Stimulated activated CD8-positive, alpha-beta memory T cell treated with anti-CD3 and anti-CD28 coated beads, Interleukin-7, amount 100 ng/mL, for 24 hours (primary cell): ENCODE data around the gene FAM47E.
"Not testable (repeated sequence)": the region's sequence is repeated elsewhere in the genome, so short reads cannot be mapped to it uniquely, and the experiment has no call there.

Experiments
- DNase-seq: peaks from one replicate; pipeline ENCODE4 v3.0.0-alpha.2; 2020; ENCODE audit warnings: low read depth

The FAM47E gene

DNA sequence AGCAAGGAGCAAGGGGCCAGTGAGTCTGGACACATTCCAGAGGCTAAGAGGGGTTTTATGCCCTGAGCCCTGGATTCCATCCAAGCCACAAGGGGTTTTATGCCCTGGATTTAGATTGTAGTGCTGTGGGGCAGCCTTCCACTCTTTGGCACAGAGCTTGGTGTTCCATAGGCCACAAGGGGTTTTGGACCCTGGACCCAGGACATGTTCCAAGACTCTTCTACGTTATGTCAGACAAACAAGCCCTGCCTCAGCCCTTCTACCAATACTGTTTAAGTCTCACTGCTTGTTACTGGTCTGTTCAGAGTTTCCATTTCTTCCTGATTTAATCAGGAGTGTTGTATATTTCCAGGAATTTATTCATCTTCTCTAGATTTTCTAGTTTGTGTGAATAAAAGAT lies 25.1 kb upstream of the FAM47E start:
- no peak for DNase-seq

DNA sequence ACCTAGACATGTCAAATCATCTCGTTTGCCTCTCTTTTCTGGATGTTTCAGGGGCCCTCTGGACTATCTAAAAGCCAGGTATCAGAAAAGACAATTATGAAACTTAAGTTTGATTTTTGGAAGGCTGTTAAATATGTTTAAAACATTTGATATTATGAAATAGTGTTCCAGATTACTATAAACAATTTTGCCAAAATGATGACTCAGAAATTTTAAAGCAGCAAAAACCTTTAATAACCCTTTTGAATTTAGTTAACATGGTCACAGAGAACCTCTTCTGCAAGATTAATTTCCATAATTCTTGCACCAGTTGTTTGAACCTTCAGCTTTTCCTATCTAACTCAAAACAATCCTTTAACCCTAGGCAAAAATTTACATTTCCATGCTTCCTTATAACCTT lies 18.8 kb upstream of the FAM47E start:
- no peak for DNase-seq

DNA sequence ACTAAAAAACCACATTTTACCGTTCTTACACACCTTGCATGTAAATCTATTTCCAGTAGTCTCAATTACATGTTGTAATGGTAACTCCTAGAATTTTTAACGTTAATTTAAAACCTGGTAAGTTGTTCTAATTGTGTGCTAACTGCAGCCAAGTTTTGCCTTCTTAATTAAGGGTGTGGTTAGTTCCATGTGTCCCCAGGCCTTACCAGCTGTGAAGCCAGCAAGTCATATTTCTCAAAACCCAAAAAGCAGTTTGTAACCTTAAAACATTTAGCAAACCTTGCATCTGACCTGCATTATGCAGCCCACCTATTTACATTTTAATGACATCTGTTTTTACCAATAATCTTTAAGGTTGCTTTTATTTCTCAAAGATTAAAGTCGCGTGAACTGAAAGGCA lies 18.4 kb upstream of the FAM47E start:
- DNase-seq, result no peak

DNA sequence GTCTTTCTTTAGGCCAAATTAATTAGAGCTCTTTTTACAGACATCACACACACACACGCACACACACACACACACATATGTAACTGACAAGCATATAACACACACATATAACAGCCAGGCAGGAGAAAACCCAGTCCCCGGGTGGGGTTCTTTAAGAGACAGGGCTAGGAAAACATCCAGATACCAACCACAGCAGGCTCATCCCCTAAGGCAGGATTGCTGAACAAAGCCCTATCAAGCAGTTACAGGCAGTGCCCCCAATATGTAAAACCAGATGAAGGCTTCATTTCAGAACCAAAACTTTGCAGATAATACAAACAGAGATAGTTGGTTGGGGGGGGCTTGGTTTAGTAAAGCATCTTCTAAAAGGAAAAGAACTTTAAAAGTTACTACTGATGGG lies 18.0 kb upstream of the FAM47E start:
- DNase-seq, result no peak

DNA sequence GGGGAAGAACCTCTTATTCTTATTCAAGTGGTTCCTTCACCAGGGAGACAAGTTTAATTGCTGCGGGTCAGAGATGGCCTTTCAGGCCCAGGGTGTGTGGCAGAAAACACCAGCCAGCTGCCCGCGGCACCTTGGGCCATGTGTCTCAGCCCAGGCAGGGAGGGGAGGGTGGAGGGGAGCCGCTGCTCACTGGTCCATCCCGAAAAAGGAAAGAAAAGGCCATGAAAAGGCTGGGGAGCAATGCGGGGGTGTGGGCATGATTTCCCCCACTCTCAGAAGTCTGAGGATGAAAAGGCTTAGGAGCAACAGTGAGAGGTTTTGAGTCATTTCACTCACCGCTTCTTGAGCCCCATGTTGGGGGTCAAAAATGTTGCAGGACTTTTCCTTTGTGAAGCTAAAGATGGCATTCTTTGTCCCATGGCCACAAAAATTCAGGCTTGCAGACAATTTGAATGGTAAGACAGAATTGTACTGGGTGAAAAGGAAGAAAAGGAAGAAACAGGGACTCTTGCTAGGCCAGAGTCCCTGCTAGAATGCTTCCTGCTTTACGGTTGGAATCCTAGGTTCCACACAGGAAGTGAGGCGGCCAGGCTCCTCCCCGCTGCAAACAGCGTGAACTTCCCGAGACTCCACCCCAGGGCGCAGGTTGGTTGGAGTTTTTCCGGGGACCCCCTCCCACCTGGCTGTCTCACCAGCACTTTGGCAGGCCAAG lies 17.4 kb upstream of the FAM47E start:
- no peak for DNase-seq

DNA sequence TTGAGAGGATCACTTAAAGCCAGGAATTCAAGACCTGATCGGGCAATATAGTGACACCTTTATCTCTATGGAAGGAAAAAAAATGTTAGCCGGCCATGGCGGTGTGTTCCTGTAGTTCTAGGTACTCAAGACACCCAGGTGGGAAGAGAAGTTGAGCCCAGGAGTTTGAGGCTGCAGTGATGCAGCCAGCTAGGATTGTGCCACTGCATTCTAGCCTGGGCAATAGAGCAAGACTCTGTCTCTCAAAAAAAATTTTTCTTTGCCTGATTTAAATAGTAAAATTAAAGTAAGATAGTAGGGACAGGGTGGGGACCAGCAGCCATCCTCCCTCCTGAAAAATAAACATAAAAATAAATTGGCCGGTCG lies 16.9 kb upstream of the FAM47E start:
- no peak for DNase-seq

DNA sequence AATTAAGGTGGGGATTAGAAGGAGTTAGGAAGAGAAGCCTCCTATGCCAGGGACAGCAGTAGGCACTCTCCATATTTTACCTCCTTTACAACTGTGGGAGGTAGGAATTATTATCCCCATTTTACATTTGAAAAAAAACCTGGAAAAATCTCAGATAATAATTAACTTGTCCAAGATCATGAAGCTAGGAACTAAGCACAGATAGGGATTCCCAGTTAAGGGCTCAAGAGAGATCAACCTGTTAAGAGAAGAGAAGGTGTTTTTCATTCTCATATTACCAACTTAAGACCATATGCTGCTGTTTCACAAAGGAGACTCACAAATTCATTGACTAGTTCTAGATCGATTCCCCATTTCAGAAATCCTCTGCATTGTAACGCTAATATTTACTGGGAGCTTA lies 16.1 kb upstream of the FAM47E start:
- DNase-seq, result no peak

DNA sequence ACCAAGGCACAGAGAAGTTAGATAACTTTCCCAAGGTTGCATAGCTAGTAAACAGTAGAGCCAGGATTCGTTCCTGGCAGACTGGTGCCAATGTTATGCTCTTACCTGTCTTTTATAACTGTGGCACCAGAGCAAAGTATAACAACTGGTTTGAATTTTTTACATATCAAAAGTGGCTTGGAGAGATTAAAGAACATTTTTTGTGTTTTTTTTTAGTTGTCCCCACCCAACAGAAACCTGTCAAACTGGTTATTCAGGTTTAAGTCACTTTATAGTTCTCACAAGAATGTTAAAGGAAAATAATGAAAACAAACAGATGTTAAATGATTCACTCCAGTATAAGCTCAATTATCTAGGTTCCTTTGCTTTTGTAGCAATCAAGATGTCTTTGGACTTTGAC lies 15.6 kb upstream of the FAM47E start:
- no peak for DNase-seq

DNA sequence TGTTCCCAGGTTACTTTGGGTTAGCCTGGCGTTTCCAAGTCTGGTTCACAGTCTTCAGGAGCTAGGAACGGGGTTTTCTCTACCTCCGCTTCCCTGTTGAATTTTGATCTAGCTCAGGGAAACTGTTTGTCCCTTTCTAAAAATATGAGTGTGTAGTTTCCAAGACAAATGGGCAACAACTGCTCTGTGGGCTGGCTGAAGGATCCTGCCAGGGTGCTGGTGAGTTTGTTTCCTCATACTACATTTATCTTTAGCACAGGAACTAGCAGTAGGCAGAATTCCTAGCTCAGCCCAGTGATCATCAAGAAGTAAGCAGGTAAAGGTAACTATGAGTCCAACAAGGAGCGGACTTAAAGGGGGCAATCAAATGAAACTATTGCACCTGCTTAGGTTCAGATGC lies 13.3 kb upstream of the FAM47E start:
- DNase-seq, result no peak

DNA sequence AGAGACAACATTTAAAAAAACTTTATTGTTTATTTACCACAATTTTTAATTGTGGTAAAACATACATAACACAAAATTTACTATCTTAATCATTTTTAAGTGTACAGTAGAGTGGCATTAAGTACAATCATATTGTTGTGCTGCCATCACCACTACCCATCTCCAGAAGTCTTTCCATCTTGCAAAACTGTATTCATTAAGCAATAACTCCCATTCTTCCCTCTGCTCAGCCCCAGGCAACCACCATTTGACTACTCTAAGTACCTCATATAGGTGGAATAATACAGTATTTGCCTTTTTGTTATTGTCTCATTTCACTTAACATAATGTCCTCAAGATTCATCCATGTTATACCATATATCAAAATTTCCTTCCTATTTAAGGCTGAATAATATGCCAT lies 12.8 kb upstream of the FAM47E start:
- no peak for DNase-seq

DNA sequence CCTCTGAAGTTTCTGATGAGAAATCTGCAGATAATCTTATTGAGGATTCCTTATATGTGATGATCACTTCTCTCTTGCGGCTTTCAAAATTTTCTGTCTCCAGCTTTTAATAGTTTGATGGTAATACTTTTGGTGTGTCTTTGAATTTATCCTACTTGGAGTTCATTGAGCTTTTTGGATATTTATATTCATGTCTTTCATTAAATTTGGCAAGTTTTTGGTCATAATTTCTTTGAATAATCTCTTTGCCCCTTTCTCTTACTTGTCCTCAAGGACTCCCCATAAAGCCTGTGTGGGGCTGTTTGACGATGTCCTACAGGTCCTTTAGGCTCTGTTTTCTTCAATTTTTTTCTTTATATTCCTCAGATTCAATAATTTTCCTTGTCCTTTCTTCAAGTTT lies 11.3 kb upstream of the FAM47E start:
- DNase-seq, result no peak

DNA sequence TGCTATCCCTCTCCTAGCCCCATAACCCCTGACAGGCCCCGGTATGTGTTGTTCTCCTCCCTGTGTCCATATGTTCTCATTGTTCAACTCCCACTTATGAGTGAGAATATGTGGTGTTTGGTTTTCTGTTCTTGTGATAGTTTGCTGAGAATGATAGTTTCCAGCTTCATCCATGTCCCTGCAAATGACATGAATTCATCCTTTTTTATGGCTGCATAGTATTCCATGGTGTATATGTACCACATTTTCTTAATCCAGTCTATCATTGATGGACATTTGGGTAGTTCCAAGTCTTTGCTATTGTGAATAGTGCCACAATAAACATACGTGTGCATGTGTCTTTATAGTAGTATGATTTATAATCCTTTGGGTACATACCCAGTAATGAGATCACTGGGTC lies 7.6 kb upstream of the FAM47E start:
- DNase-seq, result not testable (repeated sequence)

DNA sequence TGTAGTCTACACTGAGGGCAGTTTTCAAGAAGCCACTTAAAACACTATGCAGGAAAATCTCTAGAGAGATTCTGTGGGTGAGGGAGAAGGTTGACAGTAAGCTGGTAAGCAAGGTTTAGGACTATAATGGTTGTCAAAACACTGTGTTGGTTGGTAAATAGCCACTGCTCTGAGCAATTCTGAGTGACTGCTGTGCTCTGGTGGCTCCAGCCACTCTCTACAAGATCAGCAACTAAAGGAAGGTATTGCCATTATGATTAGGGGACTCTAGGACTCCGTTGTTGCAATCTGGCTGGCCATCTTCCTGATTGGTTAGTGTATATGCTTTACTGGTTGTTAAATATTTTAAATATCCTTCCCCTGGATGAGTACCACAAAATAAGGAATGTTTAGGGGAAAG lies 5.5 kb upstream of the FAM47E start:
- DNase-seq, result no peak

DNA sequence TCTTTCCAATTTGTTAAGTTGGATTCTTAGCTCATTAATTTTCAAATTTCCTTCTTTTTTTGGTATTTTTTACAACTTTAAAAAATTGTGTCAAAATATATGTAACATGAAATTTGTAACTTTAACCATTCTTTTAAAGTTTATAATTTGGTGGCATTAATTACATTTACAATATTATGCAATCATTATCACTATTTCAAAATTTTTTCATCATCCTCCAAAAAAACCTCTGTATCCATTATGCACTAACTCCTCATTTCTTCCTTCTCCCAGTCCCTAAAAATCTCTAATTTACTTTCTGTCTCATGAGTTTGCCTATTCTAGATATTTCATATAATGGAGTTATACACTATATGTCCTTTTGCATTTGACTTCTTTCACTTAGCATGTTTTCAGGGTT lies 4.7 kb upstream of the FAM47E start:
- DNase-seq, result no peak

DNA sequence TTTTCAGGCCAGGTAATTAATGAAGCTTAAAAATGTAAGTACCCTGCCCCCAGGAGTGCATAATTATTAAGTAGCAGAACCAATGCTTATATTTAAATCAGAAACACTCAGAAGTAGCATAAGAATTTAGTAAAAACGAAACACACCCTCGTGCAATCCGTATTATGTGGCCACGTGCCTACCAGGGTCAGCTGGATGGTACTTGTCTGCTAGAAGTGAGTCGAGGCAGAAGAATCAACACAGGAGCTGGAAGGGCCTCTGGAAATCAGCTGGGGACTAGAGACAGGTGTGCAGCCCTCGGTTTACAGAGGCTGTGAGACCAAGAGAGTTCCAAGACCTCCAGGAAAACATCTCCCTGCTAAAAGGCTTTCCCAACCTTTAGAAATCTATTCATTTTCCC lies 559 bp upstream of the FAM47E start:
- no peak for DNase-seq

DNA sequence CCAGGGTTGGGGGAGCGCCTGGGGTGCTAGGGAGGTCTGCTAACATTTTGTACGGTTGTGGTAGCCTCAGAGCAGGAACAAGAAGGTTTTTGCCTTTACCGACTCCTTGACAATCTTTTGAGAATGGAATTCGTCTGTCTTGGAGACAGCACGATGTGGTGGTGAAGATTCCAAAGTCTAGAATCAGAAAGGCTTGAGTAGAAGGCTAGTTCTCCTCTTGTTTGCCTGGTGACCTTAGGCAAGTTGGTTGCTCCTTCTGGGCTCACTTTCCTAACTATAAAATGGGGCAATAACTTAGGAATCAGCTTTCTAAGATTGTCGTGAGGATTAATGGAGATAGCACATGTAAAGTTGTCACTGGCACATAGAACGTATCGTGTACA lies 741 bp downstream of the FAM47E start:
- DNase-seq, result no peak

DNA sequence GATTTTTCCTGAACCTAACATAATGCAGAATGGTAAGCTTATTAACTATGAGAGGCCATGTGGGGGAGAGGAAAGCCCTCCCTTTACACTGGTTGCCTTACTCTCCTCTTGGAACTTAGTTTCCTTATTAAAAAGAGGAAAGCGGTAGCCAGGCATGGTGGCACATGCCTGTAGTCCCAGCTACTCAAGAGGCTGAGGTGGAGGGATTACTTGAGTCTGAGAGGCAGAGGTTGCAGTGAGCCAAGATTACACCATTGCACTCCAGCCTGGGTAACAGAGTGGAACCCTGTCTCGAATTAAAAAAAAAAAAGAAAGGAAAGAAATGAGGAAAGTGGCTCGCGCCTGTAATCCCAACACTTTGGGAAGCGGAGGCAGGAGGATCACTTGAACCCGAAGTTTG lies 2.0 kb downstream of the FAM47E start:
- DNase-seq, result no peak

DNA sequence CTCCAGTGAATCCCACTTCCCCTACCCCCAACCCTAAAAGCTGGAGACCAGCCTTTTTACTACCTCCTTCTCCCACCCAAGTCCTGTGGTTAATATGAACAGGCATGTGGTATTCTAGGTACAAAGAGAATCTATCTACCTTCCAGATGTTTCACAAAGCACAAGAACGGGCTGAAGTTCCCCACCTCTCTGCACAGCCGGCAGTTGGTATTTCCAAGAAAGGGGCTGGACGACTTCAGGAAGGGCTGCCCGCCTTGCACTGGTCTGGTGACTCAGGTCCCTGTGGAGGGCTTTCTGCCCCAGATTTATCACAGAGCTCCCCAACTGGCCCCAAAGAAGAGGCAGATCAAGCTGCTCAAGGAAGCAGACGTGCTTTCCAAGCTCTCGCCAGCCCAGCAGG lies 4.5 kb downstream of the FAM47E start:
- no peak for DNase-seq

DNA sequence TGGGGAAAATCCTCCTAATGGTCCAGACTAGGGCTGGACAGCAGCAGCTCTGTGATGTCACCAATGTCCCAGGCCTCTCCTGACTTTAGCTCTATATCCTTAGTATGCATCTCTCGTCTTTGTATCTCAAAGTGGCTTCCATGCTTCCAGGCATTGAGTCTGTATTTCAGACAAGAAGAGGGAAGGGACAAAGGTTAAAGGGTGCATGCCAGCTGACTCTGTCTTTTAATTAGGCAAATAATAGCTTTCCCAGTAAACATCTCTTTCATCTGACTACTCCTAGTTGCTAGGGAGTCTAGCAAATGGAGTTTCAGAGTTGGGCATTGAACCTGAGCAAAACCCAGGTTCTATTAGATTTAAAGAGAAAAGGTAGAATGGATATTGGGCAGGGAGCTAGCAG lies 5.4 kb downstream of the FAM47E start:
- no peak for DNase-seq

DNA sequence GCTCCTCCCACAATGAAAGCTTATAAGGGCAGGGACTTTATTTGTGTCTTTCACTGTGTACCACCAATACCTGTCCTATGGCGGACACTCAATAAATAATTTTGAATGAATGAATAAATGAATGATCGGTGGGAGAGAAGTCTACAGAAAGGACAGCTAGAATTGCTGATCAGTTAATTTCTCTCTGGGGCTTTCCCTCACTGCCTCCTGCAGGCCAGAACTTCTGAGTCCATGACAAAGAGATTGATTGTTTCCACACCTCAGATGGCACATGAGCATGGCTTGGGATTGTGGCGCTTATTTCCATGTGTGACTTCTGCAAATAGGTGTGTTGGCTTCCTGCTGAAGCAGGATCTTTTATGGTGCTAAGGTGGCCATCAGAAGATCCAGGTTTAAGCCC lies 6.3 kb downstream of the FAM47E start:
- no peak for DNase-seq

DNA sequence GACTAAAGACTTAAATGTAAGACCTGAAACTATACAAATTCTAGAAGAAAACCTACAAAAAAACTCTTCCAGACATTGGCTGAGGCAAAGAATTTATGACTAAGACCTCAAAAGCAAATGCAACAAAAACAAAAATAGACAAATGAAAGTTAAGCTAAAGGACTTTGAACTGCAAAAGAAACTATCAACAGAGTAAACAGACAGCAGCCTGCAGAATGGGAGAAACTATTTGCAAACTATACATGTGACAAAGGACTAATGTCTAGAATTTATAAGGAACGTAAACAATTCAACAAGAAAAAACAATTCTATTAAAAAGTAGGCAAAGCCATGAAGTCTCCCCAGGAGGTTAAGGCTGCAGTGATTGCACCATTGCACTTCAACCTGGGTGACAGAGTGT lies 9.1 kb downstream of the FAM47E start:
- no peak for DNase-seq

DNA sequence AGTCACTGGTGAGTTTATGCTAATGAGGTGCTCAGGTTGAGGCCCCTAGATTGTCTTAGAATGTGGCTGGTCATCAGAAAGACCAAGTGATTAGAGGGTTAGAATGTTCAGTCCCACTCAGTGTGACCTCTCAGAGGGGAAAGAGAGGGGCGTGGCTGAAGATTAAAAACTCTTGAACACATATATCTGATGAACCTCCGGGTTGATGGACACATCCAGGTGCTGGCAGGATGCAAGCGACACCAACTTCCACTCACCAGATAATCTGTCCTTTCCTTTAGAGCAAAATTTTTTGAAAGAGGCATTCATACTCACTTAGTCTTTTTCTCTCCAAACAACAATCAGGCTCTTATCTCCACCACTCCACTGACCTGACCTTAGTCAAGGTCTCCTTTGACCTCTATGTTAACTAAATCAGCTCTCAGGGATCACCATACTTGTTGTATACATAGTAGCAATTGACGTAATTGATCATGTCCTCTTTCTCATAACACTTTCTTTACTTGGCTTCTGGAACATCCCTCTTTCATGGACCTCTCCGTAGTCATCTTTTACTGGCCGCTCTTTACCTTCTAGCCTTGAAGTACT lies 14.2 kb downstream of the FAM47E start:
- DNase-seq, result no peak

DNA sequence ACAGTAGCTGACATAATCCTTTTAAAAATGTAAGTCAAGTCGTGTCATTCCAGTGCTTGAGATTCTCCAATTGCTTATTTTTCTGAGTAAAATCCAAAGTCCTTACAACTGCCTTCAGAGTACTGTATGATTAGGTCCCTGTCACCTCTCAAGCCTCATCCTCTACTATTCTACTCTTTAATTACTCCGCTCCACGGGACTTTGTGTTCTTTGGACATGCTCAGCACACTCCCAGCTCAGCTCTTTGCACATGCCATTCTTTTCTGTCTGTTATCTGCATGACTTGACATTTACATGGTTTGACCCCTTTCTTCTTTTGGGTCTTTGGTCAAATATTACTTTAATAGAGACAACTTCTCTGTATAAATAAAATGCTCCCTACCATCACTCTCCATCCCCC lies 15.1 kb downstream of the FAM47E start:
- no peak for DNase-seq

DNA sequence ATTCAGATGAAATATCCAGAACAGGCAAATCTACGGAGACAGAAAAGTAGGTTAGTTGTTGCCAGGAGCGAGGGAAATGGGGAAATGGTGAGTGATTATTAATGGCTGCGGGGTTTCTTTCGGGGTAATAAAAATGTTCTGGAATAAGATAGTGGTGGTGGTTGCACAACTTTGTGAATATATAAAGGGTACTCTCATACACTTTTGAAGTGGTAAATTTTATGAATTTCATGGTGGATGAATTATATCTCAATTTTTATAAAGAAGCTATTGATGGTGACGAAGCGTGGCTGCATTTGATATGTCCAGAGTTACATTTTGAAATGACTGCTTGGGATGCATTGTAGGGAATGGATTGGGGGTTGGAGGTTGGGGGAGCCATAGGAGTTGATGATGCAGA lies 16.3 kb downstream of the FAM47E start:
- no peak for DNase-seq
